GM12875 (cell line): ENCODE measurements around the gene LRP1B.

ENCODE experiments used
- H3K4me3 ChIP-seq: one replicate; pipeline ENCODE4 v1.5.1; 2011; ENCODE audit warnings: low read depth, low read length, control low read depth
- TF ChIP-seq, protein P1 (sequence below): IDR thresholded peaks from 2 replicates; pipeline ENCODE4 v1.5.1; 2011; ENCODE audit warnings: low read depth, mild to moderate bottlenecking, control low read depth, inconsistent platforms, low read length, moderate library complexity, borderline replicate concordance; ENCODE audit not compliant: insufficient read depth

Gene LRP1B

DNA sequence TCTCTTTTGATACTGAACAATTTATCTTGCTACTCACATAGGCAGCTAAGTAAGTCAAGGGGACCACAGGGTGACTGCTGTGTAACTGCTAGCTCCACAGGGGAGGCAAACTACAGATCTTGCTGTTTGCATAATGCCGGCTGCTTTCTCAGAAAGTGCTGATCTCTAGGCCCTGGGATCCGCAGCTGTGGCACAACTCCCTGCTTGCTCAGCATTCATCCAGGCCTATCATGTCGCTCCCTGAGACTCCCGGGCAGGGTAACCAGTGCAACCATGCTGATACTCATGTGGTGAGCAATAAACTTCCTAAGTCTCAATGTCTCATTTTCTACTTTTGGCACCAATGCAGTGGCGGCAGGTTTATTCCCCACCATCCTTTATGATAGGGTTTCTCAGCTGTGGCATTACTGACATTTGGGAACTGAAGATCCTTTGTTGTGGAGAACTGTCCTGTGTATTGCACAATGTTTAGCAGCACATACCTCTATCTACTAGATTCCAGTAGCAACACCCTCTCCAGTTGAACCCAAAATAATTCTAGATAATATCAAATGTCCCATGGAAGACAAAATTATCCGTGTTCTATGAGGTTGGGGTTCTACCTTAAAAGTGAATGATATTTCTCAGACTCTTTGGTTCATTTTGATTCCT lies 1101.3 kb downstream of the LRP1B start:
- TF ChIP-seq, protein P1, sequence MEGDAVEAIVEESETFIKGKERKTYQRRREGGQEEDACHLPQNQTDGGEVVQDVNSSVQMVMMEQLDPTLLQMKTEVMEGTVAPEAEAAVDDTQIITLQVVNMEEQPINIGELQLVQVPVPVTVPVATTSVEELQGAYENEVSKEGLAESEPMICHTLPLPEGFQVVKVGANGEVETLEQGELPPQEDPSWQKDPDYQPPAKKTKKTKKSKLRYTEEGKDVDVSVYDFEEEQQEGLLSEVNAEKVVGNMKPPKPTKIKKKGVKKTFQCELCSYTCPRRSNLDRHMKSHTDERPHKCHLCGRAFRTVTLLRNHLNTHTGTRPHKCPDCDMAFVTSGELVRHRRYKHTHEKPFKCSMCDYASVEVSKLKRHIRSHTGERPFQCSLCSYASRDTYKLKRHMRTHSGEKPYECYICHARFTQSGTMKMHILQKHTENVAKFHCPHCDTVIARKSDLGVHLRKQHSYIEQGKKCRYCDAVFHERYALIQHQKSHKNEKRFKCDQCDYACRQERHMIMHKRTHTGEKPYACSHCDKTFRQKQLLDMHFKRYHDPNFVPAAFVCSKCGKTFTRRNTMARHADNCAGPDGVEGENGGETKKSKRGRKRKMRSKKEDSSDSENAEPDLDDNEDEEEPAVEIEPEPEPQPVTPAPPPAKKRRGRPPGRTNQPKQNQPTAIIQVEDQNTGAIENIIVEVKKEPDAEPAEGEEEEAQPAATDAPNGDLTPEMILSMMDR = no peak
- H3K4me3 ChIP-seq = no peak overlapping the region

- H3K4me3 ChIP-seq = no peak overlapping the region
- TF ChIP-seq, protein P1 = no peak
Measured at GRCh38 chr2:141027221-141027620, 1103.6 kb downstream of the LRP1B start.

DNA sequence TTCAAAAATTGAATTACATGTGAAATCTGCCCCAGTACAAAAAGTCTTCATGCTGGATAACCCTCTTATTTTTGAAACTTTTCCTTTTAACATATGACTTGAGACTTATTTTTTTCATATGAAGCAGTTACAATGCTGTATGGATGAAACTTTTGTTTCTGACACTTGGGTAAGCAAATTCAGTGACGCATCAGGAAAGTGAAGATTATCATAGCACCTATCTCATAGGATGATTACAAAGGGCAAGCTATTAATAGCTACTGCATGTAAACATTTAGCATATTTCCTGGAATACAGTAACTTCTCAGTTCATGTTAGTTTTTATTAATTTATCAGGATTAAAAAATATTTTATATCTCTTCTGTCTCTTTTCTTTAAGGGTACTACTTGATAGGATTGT lies 1109.2 kb downstream of the LRP1B start:
- no peak overlapping the region for H3K4me3 ChIP-seq
- TF ChIP-seq, protein P1 = no peak

DNA sequence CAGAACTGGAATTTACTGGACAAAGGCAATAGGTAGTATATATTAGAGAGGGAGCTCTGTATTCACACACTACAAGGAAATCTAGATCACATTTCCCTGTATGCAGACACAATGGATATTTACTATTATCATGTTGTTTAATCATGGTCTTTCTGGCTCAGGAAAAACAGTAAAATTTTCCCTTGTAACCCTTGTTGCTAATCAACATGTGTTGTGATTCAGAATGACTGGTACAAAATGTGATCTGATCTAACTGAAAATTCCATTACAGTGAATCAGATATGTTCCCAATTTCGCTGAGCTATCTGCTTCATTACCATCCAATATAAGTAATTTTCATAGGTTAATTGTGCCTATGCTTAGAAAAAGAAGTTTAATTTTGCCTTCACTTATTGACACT lies 1109.7 kb downstream of the LRP1B start:
- TF ChIP-seq, protein P1 = no peak

DNA sequence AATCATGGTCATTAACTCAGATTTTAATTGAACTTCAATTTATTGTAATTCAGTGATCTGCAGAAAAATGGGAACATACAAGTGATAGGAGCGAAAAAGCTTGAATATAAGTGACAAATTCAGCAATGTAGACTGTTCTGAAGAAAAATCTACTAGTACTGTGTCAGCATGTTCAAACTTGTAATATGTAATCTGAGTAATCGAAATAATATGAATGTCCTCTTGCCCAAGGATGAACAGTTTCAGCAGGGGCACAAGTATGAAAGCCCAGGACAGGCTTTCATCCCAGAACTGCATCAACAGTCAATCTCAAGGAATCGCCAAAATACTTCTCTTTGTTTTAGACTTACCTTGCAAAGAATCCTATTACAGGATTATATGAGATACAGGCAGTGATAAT lies 1110.5 kb downstream of the LRP1B start:
- no peak overlapping the region for H3K4me3 ChIP-seq
- TF ChIP-seq, protein P1 = no peak

More for the DNA sequence above, 1109.7 kb downstream of the LRP1B start:
- H3K4me3 ChIP-seq = no peak overlapping the region

- H3K4me3 ChIP-seq = no peak overlapping the region
- TF ChIP-seq, protein P1 = no peak
Measured at GRCh38 chr2:141015341-141016047, 1115.3 kb downstream of the LRP1B start.

- no peak overlapping the region for H3K4me3 ChIP-seq
- TF ChIP-seq, protein P1 = no peak
Measured at GRCh38 chr2:141003967-141004657, 1126.7 kb downstream of the LRP1B start.
